Fibroblast of gingiva (primary cell): ENCODE data around the gene MEGF11.
A peak's percentile ranks its signal among the peaks of the same experiment; 100 is the strongest.

Experiments
- DNase-seq: peaks from one replicate; pipeline ENCODE4 v3.0.0-alpha.2; 2011; ENCODE audit warnings: low read depth

The MEGF11 gene

GRCh38 chr15:66253418-66254088, at the start of gene MEGF11:
Gene MEGF11, minus strand, starts transcription at chr15:66253750. Its CDS starts 125,347 bp downstream, at chr15:66128403.
- peak; percentile 39 for DNase-seq

- DNase-seq = no peak
These were observed 49.1 kb upstream of the MEGF11 start for GRCh38 chr15:66302489-66303278.

GRCh38 chr15:66298803-66299251, 45.3 kb upstream of the MEGF11 start:
- DNase-seq = peak; percentile 11

GRCh38 chr15:66296186-66296585, 42.6 kb upstream of the MEGF11 start:
- no peak for DNase-seq

GRCh38 chr15:66294932-66295235, 41.3 kb upstream of the MEGF11 start:
- DNase-seq = no peak

- DNase-seq = peak; percentile 66
These were observed 40.8 kb upstream of the MEGF11 start for GRCh38 chr15:66294157-66294931.

- DNase-seq = peak; percentile 57
These were observed 40.0 kb upstream of the MEGF11 start, which contains the start of gene DIS3L for GRCh38 chr15:66293419-66294156. Gene DIS3L, plus strand, starts transcription at chr15:66293568. Its CDS starts 29 bp downstream, at chr15:66293597.

- DNase-seq = no peak
These were observed 39.2 kb upstream of the MEGF11 start for GRCh38 chr15:66292571-66293418.

- DNase-seq = no peak
These were observed 38.4 kb upstream of the MEGF11 start for GRCh38 chr15:66291816-66292570.

GRCh38 chr15:66290518-66290917, 37.0 kb upstream of the MEGF11 start:
- DNase-seq = no peak

- DNase-seq = no peak
These were observed 36.5 kb upstream of the MEGF11 start for GRCh38 chr15:66290007-66290406.

GRCh38 chr15:66288551-66289185, 35.1 kb upstream of the MEGF11 start:
- peak; percentile 92 for DNase-seq

- no peak for DNase-seq
These were observed 34.5 kb upstream of the MEGF11 start for GRCh38 chr15:66288093-66288492.

GRCh38 chr15:66287461-66288057, 34.0 kb upstream of the MEGF11 start:
- DNase-seq = peak; percentile 39

- no peak for DNase-seq
These were observed 32.2 kb upstream of the MEGF11 start for GRCh38 chr15:66285533-66286280.

- DNase-seq = no peak
These were observed 30.7 kb upstream of the MEGF11 start for GRCh38 chr15:66284271-66284670.

GRCh38 chr15:66278671-66279070, 25.1 kb upstream of the MEGF11 start:
- DNase-seq = no peak

GRCh38 chr15:66278056-66278455, 24.5 kb upstream of the MEGF11 start:
- DNase-seq = no peak

GRCh38 chr15:66276546-66276945, 23.0 kb upstream of the MEGF11 start:
- DNase-seq = no peak
